H9 (cell line): ENCODE results near the gene MAN1B1. TPM values are rescaled to one million over a fixed set of nuclear protein-coding genes. Genes with fewer than 3 reads are reported as not detected.

ENCODE experiments used
- DNase-seq: peaks from one replicate; pipeline ENCODE4 v3.0.0-alpha.2; 2017
- H2AFZ ChIP-seq: one replicate; pipeline ENCODE4 v1.6.1; 2013; ENCODE audit warnings: mild to moderate bottlenecking, low read length, control low read depth, moderate library complexity
- H2AK5ac ChIP-seq: 2 replicates; pipeline ENCODE4 v1.6.1; 2013; ENCODE audit warnings: low read length, control low read depth, mixed read lengths; ENCODE audit not compliant: insufficient read length
- H2BK120ac ChIP-seq: one replicate; pipeline ENCODE4 v1.6.1; 2013; ENCODE audit warnings: low read depth, mild to moderate bottlenecking, low read length, control low read depth, inconsistent platforms; ENCODE audit not compliant: poor library complexity, severe bottlenecking
- H2BK12ac ChIP-seq: 2 replicates; pipeline ENCODE4 v1.6.1; 2013; ENCODE audit warnings: low read length, control low read depth, mixed read lengths, low read depth; ENCODE audit not compliant: insufficient read length
- H2BK15ac ChIP-seq: 2 replicates; pipeline ENCODE4 v1.6.1; 2013; ENCODE audit warnings: low read depth, low read length, control low read depth
- H2BK20ac ChIP-seq: one replicate; pipeline ENCODE4 v1.6.1; 2013; ENCODE audit warnings: low read depth, mild to moderate bottlenecking, low read length, control low read depth, inconsistent platforms; ENCODE audit not compliant: poor library complexity, severe bottlenecking
- H2BK5ac ChIP-seq: 2 replicates; pipeline ENCODE4 v1.6.1; 2013; ENCODE audit warnings: low read length, control low read depth, mixed read lengths; ENCODE audit not compliant: insufficient read length
- H3K14ac ChIP-seq: 2 replicates; pipeline ENCODE4 v1.6.1; 2013; ENCODE audit warnings: low read length, control low read depth; ENCODE audit not compliant: insufficient read depth
- H3K18ac ChIP-seq: 2 replicates; pipeline ENCODE4 v1.6.1; 2013; ENCODE audit warnings: low read depth, mild to moderate bottlenecking, mixed read lengths, low read length, control low read depth; ENCODE audit not compliant: insufficient read length
- H3K23ac ChIP-seq: 2 replicates; pipeline ENCODE4 v1.6.1; 2013; ENCODE audit warnings: low read length, control low read depth, mixed read lengths, low read depth; ENCODE audit not compliant: insufficient read length
- H3K23me2 ChIP-seq: 2 replicates; pipeline ENCODE4 v1.6.1; 2013; ENCODE audit warnings: low read depth, mild to moderate bottlenecking, mixed read lengths, low read length, control low read depth; ENCODE audit not compliant: insufficient read length, poor library complexity, severe bottlenecking
- H3K27ac ChIP-seq: 2 replicates; pipeline ENCODE4 v1.5.1; 2013; ENCODE audit warnings: low read length, control low read depth, mixed read lengths, low read depth; ENCODE audit not compliant: insufficient read length
- H3K27me3 ChIP-seq: 2 replicates; pipeline ENCODE4 v1.6.1; 2013; ENCODE audit warnings: low read length, control low read depth, inconsistent platforms; ENCODE audit not compliant: insufficient read depth
- H3K4ac ChIP-seq: 2 replicates; pipeline ENCODE4 v1.6.1; 2013; ENCODE audit warnings: low read depth, mild to moderate bottlenecking, control low read depth, inconsistent platforms, low read length, moderate library complexity
- H3K4me1 ChIP-seq: 2 replicates; pipeline ENCODE4 v1.6.1; 2013; ENCODE audit warnings: low read length, control low read depth, inconsistent platforms; ENCODE audit not compliant: insufficient read depth
- H3K4me2 ChIP-seq: 2 replicates; pipeline ENCODE4 v1.6.1; 2013; ENCODE audit warnings: low read length, control low read depth, mixed read lengths; ENCODE audit not compliant: insufficient read length, insufficient read depth
- H3K56ac ChIP-seq: 2 replicates; pipeline ENCODE4 v1.6.1; 2013; ENCODE audit warnings: low read depth, mild to moderate bottlenecking, mixed read lengths, low read length, control low read depth; ENCODE audit not compliant: insufficient read length
- H3K79me1 ChIP-seq: 2 replicates; pipeline ENCODE4 v1.6.1; 2013; ENCODE audit warnings: low read depth, mild to moderate bottlenecking, moderate library complexity, low read length, control low read depth, inconsistent platforms; ENCODE audit not compliant: insufficient read depth, poor library complexity, severe bottlenecking
- H3K79me2 ChIP-seq: 2 replicates; pipeline ENCODE4 v1.6.1; 2013; ENCODE audit warnings: low read length, control low read depth, inconsistent platforms; ENCODE audit not compliant: insufficient read depth
- H3K9ac ChIP-seq: 2 replicates; pipeline ENCODE4 v1.6.1; 2013; ENCODE audit warnings: low read length, control low read depth, mixed read lengths; ENCODE audit not compliant: insufficient read length; ENCODE audit errors: extremely low read depth
- H3K9me3 ChIP-seq: one replicate; pipeline ENCODE4 v1.6.1; 2013; ENCODE audit warnings: low read depth, low read length, inconsistent platforms; ENCODE audit not compliant: control insufficient read depth
- H3T11ph ChIP-seq: one replicate; pipeline ENCODE4 v1.6.1; 2013; ENCODE audit warnings: mild to moderate bottlenecking, low read length, control low read depth, inconsistent platforms
- H4K20me1 ChIP-seq: one replicate; pipeline ENCODE4 v1.6.1; 2013; ENCODE audit not compliant: control insufficient read depth, insufficient read length, insufficient read depth
- H4K5ac ChIP-seq: 2 replicates; pipeline ENCODE4 v1.6.1; 2013; ENCODE audit warnings: low read depth, mild to moderate bottlenecking, mixed read lengths, low read length, control low read depth; ENCODE audit not compliant: insufficient read length
- H4K8ac ChIP-seq: replicated peaks from 2 replicates; pipeline ENCODE4 v1.6.1; 2013; ENCODE audit warnings: low read length, control low read depth, mixed read lengths, low read depth; ENCODE audit not compliant: insufficient read length
- H4K91ac ChIP-seq: 2 replicates; pipeline ENCODE4 v1.6.1; 2013; ENCODE audit warnings: low read depth, mild to moderate bottlenecking, moderate library complexity, mixed read lengths, low read length, control low read depth; ENCODE audit not compliant: insufficient read length
- H3K27ac Mint-ChIP-seq, 3 experiments: 2 replicates in 2 of 3; 3 replicates in 1 of 3; pipeline ENCODE4 v1.8.0; 2020 to 2021; ENCODE audit warnings: mixed read lengths in 3 of 3, mild to moderate bottlenecking in 1 of 3, moderate library complexity in 1 of 3
- H3K27me3 Mint-ChIP-seq: 2 replicates; pipeline ENCODE4 v1.8.0; 2021; ENCODE audit warnings: low read depth, mild to moderate bottlenecking, moderate library complexity, mixed read lengths
- H3K36me3 Mint-ChIP-seq, 3 experiments: 2 replicates in 2 of 3; 3 replicates in 1 of 3; pipeline ENCODE4 v1.8.0; 2020 to 2021; ENCODE audit warnings: low read depth in 3 of 3, mixed read lengths in 3 of 3; ENCODE audit not compliant: insufficient read depth in 1 of 3
- H3K4me1 Mint-ChIP-seq, 2 experiments: 2 replicates each; pipeline ENCODE4 v1.8.0; 2020; ENCODE audit warnings: mixed read lengths in 2 of 2
- H3K4me3 Mint-ChIP-seq, 2 experiments: 2 replicates in 1 of 2; 3 replicates in 1 of 2; pipeline ENCODE4 v1.8.0; 2020 to 2021; ENCODE audit warnings: mild to moderate bottlenecking in 2 of 2, mixed read lengths in 2 of 2, moderate library complexity in 1 of 2
- H3K9me3 Mint-ChIP-seq, 2 experiments: 2 replicates in 1 of 2; 3 replicates in 1 of 2; pipeline ENCODE4 v1.8.0; 2020; ENCODE audit warnings: mild to moderate bottlenecking in 2 of 2, mixed read lengths in 2 of 2, moderate library complexity in 1 of 2
- CTCF ChIP-seq: fragments of 200-600 bp; sonication (generic); conservative IDR thresholded peaks from 3 replicates; pipeline ENCODE4 v1.8.0; 2021; ENCODE audit warnings: antibody characterized with exemption, mild to moderate bottlenecking
- WGBS: extraction: QIAGEN DNeasy Blood & Tissue Kit; methylation state at CpG from one replicate; pipeline ENCODE4 v1.1.7; 2013; ENCODE audit warnings: missing lambda C conversion rate, low lambda C conversion rate, mixed read lengths; ENCODE audit not compliant: insufficient read length; ENCODE audit errors: extremely low coverage; 5-methylcytosine and 5-hydroxymethylcytosine counted together
- total RNA-seq: library from RNA; stranded (reverse); gene quantifications from 2 replicates; pipeline ENCODE4 v1.2.1, GENCODE V29; 2021

Gene MAN1B1
- total RNA-seq, 1 experiment from 2014 or later = 34.9 TPM

GRCh38 chr9:137143459-137143858, 56.7 kb downstream of the MAN1B1 start:
- H3K23ac ChIP-seq = no peak overlapping the region
- no peak for TF ChIP-seq CTCF
- H3K23me2 ChIP-seq = no peaks in the 10 kb centered on the region
- H3K27ac ChIP-seq = no peak overlapping the region
- H3K9me3 Mint-ChIP-seq = no peaks in the 10 kb centered on the region; a peak in 2 of 5 replicates
- H3T11ph ChIP-seq = no peak overlapping the region
- H3K4me1 ChIP-seq = no peaks in the 10 kb centered on the region
- H3K27me3 Mint-ChIP-seq = peaks cover 78% of the 10 kb centered on the region
- H3K79me1 ChIP-seq = no peaks in the 10 kb centered on the region
- no peak overlapping the region for H3K18ac ChIP-seq
- no peak for DNase-seq
- H3K4ac ChIP-seq = no peak overlapping the region
- no peak overlapping the region for H2BK15ac ChIP-seq
- no peak overlapping the region for H2AFZ ChIP-seq
- H3K56ac ChIP-seq = no peak overlapping the region
- no peak overlapping the region for H2BK5ac ChIP-seq
- no peak overlapping the region for H3K27ac Mint-ChIP-seq
- H4K91ac ChIP-seq = no peak overlapping the region
- no peak overlapping the region for H3K4me3 Mint-ChIP-seq
- H2BK20ac ChIP-seq = no peak overlapping the region
- H3K36me3 Mint-ChIP-seq = no peaks in the 10 kb centered on the region
- no peak overlapping the region for H3K4me2 ChIP-seq
- H2AK5ac ChIP-seq = no peak overlapping the region
- no peak overlapping the region for H3K14ac ChIP-seq
- no peaks in the 10 kb centered on the region for H3K9me3 ChIP-seq
- no peak overlapping the region for H4K5ac ChIP-seq
- no peak overlapping the region for H3K9ac ChIP-seq
- H3K79me2 ChIP-seq = no peaks in the 10 kb centered on the region
- H2BK120ac ChIP-seq = no peak overlapping the region
- H3K27me3 ChIP-seq = peaks cover 21% of the 10 kb centered on the region; the same call in 1 of the 2 replicates
- H4K20me1 ChIP-seq = peaks cover 2% of the 10 kb centered on the region
- no peak overlapping the region for H4K8ac ChIP-seq
- H2BK12ac ChIP-seq = no peak overlapping the region
- H3K4me1 Mint-ChIP-seq = peaks cover 0 to 12% of the 10 kb centered on the region in 2 experiments; a peak in 2 of 4 replicates
- no CpG with 5 or more reads among the region's 4 CpGs for WGBS
